HepG2 (cell line): Measurements from ENCODE around the gene CDK2AP2. TPM values are rescaled to one million over a fixed set of nuclear protein-coding genes. Genes with fewer than 3 reads are reported as not detected.

Experiments
- ARHGAP35 ChIP-seq: sonication (generic); formaldehyde crosslinking; IDR thresholded peaks from 2 replicates; pipeline ENCODE4 v1.9.0; 2022; ENCODE audit warnings: mild to moderate bottlenecking, inconsistent platforms, moderate library complexity, missing genetic modification reagents, borderline replicate concordance
- CAMTA2 ChIP-seq: sonication (generic); formaldehyde crosslinking; IDR thresholded peaks from 2 replicates; pipeline ENCODE4 v1.4.0; 2020; ENCODE audit warnings: mild to moderate bottlenecking, missing genetic modification reagents, borderline replicate concordance
- KAT2B ChIP-seq: fragments of 150-350 bp; IDR thresholded peaks from 2 replicates; pipeline ENCODE4 v1.6.1; 2014; ENCODE audit warnings: low read depth, low read length, borderline replicate concordance
- MYNN ChIP-seq: sonication (generic); formaldehyde crosslinking; IDR thresholded peaks from 2 replicates; pipeline ENCODE4 v1.4.0; 2020; ENCODE audit warnings: mild to moderate bottlenecking, low read depth, missing genetic modification reagents
- PAF1 ChIP-seq: IDR thresholded peaks from 2 replicates; pipeline ENCODE4 v1.6.1; 2016; ENCODE audit warnings: missing genetic modification reagents, missing compliant biosample characterization
- RXRB ChIP-seq: IDR thresholded peaks from 2 replicates; pipeline ENCODE4 v1.6.1; 2016; ENCODE audit warnings: borderline replicate concordance, missing genetic modification reagents, missing compliant biosample characterization
- SUZ12 ChIP-seq: fragments of 150-350 bp; IDR thresholded peaks from 2 replicates; pipeline ENCODE4 v1.6.1; 2014; ENCODE audit warnings: low read depth, low read length
- ZBTB7B ChIP-seq: sonication (generic); formaldehyde crosslinking; IDR thresholded peaks from 2 replicates; pipeline ENCODE4 v1.4.0; 2020; ENCODE audit warnings: missing genetic modification reagents
- ZFP36L2 ChIP-seq: sonication (generic); formaldehyde crosslinking; IDR thresholded peaks from 2 replicates; pipeline ENCODE4 v1.4.0; 2020; ENCODE audit warnings: missing genetic modification reagents
- ZNF207 ChIP-seq: fragments of 450-650 bp; IDR thresholded peaks from 2 replicates; pipeline ENCODE4 v1.6.1; 2016; ENCODE audit warnings: antibody characterized with exemption, borderline replicate concordance
- ZNF232 ChIP-seq: sonication (generic); formaldehyde crosslinking; IDR thresholded peaks from 2 replicates; pipeline ENCODE4 v1.4.0; 2020; ENCODE audit warnings: missing genetic modification reagents, borderline replicate concordance
- ZNF264 ChIP-seq: sonication (generic); formaldehyde crosslinking; IDR thresholded peaks from 2 replicates; pipeline ENCODE4 v1.4.0; 2020; ENCODE audit warnings: missing genetic modification reagents
- ZNF33B ChIP-seq: sonication (generic); formaldehyde crosslinking; IDR thresholded peaks from 2 replicates; pipeline ENCODE4 v1.5.1; 2020; ENCODE audit warnings: mild to moderate bottlenecking, missing genetic modification reagents
- ZNF383 ChIP-seq: sonication (generic); formaldehyde crosslinking; IDR thresholded peaks from 2 replicates; pipeline ENCODE4 v1.4.0; 2020; ENCODE audit warnings: missing genetic modification reagents, mild to moderate bottlenecking, borderline replicate concordance
- ZNF446 ChIP-seq: sonication (generic); formaldehyde crosslinking; IDR thresholded peaks from 2 replicates; pipeline ENCODE4 v1.5.0; 2020; ENCODE audit warnings: mild to moderate bottlenecking, missing genetic modification reagents
- ZNF496 ChIP-seq: sonication (generic); formaldehyde crosslinking; IDR thresholded peaks from 2 replicates; pipeline ENCODE4 v1.8.1; 2023; ENCODE audit warnings: mild to moderate bottlenecking, moderate library complexity, missing genetic modification reagents; ENCODE audit not compliant: insufficient replicate concordance
- ZNF550 ChIP-seq: sonication (generic); formaldehyde crosslinking; IDR thresholded peaks from 2 replicates; pipeline ENCODE4 v1.4.0; 2020; ENCODE audit warnings: mild to moderate bottlenecking, missing genetic modification reagents, borderline replicate concordance
- ZNF570 ChIP-seq: sonication (generic); formaldehyde crosslinking; IDR thresholded peaks from 2 replicates; pipeline ENCODE4 v1.4.0; 2020; ENCODE audit warnings: mild to moderate bottlenecking, missing genetic modification reagents, borderline replicate concordance
- ZNF879 ChIP-seq: sonication (generic); formaldehyde crosslinking; IDR thresholded peaks from 2 replicates; pipeline ENCODE4 v1.8.1; 2023; ENCODE audit warnings: missing genetic modification reagents
- polyA plus RNA-seq, 8 experiments: library from polyadenylated mRNA; depleted of rRNA in 3 of 8; stranded (reverse) in 7 of 8; unstranded in 1 of 8; fragments of >200 nt; fragmentation: Illumina TruSeq in 4 of 8; extraction: Trizol in 4 of 8; gene quantifications; 2 replicates each; pipeline versions ENCODE4 v1.2.1 to v1.2.3, GENCODE V29; 2011 to 2016; ENCODE audit warnings: low read depth in 4 of 8, missing spikeins in 1 of 8, mixed read lengths in 1 of 8; ENCODE audit not compliant: insufficient read depth in 1 of 8
- total RNA-seq, 5 experiments: library from RNA; depleted of rRNA; stranded (reverse); fragments of >200 nt; fragmentation: Illumina TruSeq; extraction: Trizol; gene quantifications; 2 replicates each; pipeline ENCODE4 v1.2.3, GENCODE V29; 2016; ENCODE audit warnings: low read depth in 1 of 5
- TF ChIP-seq, protein P1 (sequence below): sonication (generic); formaldehyde crosslinking; conservative IDR thresholded peaks from 2 replicates; pipeline ENCODE4 v1.4.0; 2020; ENCODE audit warnings: missing genetic modification reagents
- TF ChIP-seq, protein P2 (sequence below): sonication (generic); formaldehyde crosslinking; IDR thresholded peaks from 2 replicates; pipeline ENCODE4 v1.8.1; 2022; ENCODE audit warnings: mild to moderate bottlenecking, missing genetic modification reagents
- TF ChIP-seq, protein P3 (sequence below): sonication (generic); formaldehyde crosslinking; IDR thresholded peaks from 2 replicates; pipeline ENCODE4 v1.8.0; 2022; ENCODE audit warnings: mild to moderate bottlenecking, missing genetic modification reagents; ENCODE audit not compliant: insufficient replicate concordance
- TF ChIP-seq, protein P4 (sequence below): sonication (generic); formaldehyde crosslinking; IDR thresholded peaks from 2 replicates; pipeline ENCODE4 v1.4.0; 2020; ENCODE audit warnings: low read depth, missing genetic modification reagents

CDK2AP2 gene
- total and polyA plus RNA-seq, 2 of the 13 experiments (the other 11 are each of a cell fraction or from before 2014, with no cell fraction given), result 15.0 to 23.2 TPM

DNA sequence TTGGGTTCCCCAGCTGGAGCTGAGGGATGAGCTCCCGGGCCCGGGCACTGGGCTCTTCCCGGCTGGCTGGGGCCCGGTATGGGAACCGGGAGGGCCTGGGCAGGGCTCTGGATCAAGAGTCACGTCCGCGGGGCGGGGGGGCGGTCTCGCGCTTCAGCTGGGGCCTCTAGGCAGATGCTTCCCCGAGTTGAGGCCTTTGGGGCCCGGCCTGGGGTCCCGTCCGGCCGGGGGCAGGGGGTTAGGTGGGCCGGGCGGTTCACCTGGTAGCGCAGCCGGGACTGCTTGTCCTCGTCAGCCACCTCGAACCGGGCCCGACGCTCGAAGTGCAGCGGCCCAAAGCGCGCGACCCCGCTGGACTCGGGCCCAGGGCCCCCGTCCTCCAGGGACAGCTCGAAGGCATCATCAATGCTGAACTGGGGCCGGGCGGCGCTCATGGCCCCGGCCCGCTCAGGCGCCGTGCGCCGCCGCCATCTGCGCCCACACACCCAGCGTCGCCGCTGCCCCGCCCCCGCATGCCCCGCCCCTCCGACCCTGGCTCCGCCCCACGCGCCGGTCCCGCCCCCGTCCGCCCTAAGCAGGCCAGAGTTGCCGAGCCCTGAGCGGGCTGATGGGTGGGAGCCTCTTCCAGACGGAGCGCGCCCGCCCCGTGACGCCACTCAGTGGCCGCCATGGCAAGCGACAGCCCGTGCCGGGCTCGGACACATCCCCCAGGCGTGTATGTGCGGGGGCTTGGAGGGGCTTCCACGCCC, 39.0 kb downstream of the CDK2AP2 start, which contains the start of gene TMEM134 (continued):
- TF ChIP-seq, protein P1, sequence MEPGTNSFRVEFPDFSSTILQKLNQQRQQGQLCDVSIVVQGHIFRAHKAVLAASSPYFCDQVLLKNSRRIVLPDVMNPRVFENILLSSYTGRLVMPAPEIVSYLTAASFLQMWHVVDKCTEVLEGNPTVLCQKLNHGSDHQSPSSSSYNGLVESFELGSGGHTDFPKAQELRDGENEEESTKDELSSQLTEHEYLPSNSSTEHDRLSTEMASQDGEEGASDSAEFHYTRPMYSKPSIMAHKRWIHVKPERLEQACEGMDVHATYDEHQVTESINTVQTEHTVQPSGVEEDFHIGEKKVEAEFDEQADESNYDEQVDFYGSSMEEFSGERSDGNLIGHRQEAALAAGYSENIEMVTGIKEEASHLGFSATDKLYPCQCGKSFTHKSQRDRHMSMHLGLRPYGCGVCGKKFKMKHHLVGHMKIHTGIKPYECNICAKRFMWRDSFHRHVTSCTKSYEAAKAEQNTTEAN (CRISPR knock-in tag), result no peak
- TF ChIP-seq ZNF879 (CRISPR knock-in tag), result no peak; the same call in 1 of the 2 replicates
- no peak for TF ChIP-seq ZNF496
- TF ChIP-seq, protein P2, sequence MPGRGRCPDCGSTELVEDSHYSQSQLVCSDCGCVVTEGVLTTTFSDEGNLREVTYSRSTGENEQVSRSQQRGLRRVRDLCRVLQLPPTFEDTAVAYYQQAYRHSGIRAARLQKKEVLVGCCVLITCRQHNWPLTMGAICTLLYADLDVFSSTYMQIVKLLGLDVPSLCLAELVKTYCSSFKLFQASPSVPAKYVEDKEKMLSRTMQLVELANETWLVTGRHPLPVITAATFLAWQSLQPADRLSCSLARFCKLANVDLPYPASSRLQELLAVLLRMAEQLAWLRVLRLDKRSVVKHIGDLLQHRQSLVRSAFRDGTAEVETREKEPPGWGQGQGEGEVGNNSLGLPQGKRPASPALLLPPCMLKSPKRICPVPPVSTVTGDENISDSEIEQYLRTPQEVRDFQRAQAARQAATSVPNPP, result no peak
- TF ChIP-seq, protein P3, sequence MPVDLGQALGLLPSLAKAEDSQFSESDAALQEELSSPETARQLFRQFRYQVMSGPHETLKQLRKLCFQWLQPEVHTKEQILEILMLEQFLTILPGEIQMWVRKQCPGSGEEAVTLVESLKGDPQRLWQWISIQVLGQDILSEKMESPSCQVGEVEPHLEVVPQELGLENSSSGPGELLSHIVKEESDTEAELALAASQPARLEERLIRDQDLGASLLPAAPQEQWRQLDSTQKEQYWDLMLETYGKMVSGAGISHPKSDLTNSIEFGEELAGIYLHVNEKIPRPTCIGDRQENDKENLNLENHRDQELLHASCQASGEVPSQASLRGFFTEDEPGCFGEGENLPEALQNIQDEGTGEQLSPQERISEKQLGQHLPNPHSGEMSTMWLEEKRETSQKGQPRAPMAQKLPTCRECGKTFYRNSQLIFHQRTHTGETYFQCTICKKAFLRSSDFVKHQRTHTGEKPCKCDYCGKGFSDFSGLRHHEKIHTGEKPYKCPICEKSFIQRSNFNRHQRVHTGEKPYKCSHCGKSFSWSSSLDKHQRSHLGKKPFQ, result no peak
- peak; percentile 76 for TF ChIP-seq ZBTB7B
- no peak for TF ChIP-seq ZNF264 (CRISPR knock-in tag)
- no peak for TF ChIP-seq CAMTA2 (CRISPR knock-in tag)
- TF ChIP-seq, protein P4, sequence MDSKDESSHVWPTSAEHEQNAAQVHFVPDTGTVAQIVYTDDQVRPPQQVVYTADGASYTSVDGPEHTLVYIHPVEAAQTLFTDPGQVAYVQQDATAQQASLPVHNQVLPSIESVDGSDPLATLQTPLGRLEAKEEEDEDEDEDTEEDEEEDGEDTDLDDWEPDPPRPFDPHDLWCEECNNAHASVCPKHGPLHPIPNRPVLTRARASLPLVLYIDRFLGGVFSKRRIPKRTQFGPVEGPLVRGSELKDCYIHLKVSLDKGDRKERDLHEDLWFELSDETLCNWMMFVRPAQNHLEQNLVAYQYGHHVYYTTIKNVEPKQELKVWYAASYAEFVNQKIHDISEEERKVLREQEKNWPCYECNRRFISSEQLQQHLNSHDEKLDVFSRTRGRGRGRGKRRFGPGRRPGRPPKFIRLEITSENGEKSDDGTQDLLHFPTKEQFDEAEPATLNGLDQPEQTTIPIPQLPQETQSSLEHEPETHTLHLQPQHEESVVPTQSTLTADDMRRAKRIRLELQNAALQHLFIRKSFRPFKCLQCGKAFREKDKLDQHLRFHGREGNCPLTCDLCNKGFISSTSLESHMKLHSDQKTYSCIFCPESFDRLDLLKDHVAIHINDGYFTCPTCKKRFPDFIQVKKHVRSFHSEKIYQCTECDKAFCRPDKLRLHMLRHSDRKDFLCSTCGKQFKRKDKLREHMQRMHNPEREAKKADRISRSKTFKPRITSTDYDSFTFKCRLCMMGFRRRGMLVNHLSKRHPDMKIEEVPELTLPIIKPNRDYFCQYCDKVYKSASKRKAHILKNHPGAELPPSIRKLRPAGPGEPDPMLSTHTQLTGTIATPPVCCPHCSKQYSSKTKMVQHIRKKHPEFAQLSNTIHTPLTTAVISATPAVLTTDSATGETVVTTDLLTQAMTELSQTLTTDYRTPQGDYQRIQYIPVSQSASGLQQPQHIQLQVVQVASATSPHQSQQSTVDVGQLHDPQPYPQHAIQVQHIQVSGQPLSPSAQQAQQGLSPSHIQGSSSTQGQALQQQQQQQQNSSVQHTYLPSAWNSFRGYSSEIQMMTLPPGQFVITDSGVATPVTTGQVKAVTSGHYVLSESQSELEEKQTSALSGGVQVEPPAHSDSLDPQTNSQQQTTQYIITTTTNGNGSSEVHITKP (CRISPR knock-in tag), result no peak
- no peak for TF ChIP-seq ZNF446 (CRISPR knock-in tag)
- no peak for TF ChIP-seq MYNN (CRISPR knock-in tag)
- TF ChIP-seq ARHGAP35, result no peak; the same call in 1 of the 2 replicates
- no peak for TF ChIP-seq ZNF33B (CRISPR knock-in tag)
- no peak for TF ChIP-seq ZNF550 (CRISPR knock-in tag)
- TF ChIP-seq PAF1 (CRISPR knock-in tag), result no peak
- TF ChIP-seq SUZ12, result no peak
- TF ChIP-seq KAT2B, result no peak
- TF ChIP-seq ZNF207, result no peak
- 0 out of 2 replicates have a peak, but pooled peaks have one; percentile 30 for TF ChIP-seq RXRB (CRISPR knock-in tag)
- no peak for TF ChIP-seq ZNF570 (CRISPR knock-in tag)
- TF ChIP-seq ZNF383 (CRISPR knock-in tag), result no peak
- TF ChIP-seq ZFP36L2 (CRISPR knock-in tag), result no peak
- no peak for TF ChIP-seq ZNF232 (CRISPR knock-in tag)
